Activated CD4-positive, alpha-beta T cell treated with anti-CD3 and anti-CD28 coated beads, Interleukin-2, amount 50 U/mL, for 1 hour (primary cell): Measurements from ENCODE around the gene CCNA2.

Source experiments
- DNase-seq: peaks from one replicate; pipeline ENCODE4 v3.0.0-alpha.2; 2020

The CCNA2 gene

DNA sequence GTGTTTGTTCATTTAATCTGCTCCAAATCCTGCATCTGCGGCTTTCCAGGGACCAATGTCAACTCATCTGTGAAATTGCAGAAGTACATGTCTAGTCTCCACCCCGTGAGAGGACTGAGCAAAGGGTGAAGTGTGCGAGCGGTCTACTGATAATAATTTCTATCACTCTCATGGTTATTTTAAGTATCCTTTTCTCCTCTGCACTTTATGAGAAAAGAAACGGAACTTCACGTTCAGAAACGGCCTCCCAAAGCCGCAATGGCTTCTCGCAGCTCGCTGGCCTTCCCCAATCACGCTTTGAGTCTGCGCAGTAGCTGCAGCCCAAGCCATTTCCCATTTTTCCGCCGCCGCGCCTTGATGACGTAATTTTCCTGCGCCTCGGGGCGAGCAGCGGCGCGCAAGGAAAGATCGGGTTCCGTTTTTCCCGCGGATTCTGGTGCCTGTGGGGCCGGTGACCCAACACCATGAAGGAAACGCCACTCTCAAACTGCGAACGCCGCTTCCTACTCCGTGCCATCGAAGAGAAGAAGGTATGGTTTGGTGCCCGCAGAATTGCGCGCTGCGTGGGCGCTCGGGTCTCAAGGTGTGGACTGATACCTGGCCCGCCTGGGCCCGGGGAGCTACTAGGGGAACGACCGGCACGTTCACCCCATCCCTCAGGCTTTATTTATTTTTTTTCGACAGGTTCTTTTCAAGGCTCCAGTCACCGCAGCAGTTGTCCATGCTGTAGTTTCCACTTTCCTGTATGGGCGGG lies 22.5 kb downstream of the CCNA2 start, which contains the start of gene EXOSC9:
TSS of gene EXOSC9 (plus strand) at position 363 of the 754 bp plus-strand sequence. CDS start at position 465, 102 bp downstream.
- peak; percentile 95 for DNase-seq

DNA sequence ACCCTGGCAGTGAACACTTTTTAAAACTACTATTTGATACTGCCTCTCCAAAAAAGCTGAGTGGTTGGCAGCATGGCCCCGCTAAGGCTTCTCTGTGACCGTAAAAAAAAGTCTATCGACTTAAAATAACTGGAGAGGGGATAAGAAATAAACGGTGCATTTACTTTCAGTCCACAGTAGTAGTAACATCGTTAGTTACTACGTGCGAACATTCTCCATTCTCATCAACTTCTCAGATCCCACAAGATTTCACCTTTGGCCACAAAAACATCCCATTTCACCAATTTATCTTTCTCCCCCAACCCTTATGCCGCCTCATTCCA lies 23.1 kb downstream of the CCNA2 start:
- no peak for DNase-seq

DNA sequence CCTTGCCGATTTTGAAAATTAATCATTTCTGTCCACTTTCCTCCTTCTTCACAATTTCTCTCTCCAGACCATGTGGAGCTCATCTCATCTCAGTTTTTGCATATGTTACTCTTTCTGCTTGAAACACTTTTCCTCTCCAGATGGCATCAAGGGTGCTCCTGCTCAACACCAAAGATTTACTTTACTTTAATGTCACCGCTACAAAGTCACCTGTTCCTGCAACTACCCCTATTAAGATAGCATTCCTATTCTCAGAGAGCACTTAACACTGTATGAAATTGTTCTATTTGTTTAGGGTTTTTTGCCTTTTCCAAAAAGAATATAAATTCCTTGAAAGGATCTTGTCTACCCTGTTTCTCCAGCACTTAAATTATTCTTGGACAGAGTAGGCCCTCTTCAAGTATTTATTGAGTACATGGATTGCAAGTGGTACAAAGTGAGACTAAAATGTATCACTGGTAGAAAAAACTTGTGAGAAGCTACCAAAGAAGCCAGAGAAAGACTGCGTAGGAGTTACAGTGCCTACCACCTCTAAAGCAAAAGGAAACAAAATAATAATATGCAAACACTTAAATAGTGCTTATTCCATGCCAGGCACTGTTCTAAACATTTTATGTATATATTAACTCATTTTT lies 23.7 kb downstream of the CCNA2 start:
- no peak for DNase-seq

DNA sequence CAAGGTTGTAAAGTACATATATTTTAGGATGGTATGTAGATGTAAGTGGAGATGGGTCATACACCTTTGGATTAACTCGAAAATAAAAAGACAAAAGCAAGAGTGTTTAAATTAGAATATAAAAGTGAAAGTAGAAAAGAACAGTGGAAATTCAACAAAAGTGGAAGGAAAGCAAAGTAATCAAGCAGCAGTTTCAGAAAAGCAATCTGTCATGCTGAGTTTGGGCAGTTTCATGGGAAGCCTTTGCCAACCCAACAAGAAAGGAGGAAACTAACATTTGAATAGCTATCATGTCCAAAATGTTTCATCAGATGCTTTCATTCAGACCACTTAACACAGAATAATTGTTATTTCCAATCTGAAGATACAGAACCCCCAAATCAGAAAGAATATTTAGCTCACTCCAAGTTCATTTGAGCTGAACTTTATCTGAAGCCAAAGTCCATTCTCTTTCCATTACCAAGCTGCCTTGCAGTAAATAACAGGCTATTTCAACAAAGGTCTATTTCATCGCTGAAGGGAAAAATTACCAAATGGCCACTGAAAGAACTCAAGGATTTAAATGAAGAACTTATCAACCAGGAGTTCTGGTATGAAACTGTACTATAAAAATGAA lies 24.4 kb downstream of the CCNA2 start:
- DNase-seq: no peak

DNA sequence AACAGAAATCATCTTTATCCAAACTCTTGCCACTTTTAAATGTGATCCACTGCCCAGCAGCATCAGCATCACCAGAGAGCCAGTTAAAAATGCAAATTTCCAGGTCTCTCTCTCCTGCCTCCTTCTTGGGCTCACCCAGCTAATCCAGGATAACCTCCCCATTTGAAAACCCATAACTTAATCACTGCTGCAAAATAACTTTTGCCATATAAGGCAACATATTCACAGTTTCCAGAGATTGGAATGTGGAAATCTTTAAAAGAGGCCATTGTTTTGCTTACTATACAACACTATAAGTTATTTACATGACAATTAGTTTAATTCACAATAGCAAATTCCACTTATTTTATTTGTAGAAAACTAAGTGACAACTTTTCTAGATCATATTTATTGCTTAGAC lies 27.4 kb downstream of the CCNA2 start:
- no peak for DNase-seq

DNA sequence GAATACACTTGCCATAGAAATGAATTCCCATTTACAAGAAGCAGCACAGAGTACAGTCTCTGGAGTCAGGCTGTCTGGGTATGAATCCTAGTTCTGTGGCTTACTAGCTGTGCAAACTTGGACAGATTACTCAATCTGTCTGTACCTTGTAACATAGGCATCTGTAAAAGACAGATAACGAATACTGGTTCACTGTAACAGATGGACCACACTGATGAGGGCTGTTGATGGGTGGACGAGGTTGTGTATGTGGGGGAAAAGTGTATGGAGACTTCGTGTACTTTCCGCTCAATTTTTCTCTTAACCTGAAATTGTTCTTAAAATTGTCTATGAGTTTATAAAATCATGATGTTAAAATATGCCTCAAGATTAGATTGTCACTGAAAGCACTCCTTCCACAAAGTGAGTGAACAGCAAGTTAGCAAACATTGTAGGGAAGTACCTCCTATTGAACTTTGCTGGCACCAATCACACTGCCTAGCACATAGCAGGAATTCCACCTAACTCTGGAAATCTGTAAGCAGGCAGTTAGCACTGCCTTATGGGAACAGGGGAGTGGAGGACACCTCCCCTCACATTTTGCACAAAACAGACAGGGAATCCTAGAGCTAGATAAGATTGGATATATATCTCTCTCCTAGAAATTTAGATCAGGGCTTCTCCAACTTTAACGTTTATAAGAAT lies 29.0 kb downstream of the CCNA2 start:
- no peak for DNase-seq

DNA sequence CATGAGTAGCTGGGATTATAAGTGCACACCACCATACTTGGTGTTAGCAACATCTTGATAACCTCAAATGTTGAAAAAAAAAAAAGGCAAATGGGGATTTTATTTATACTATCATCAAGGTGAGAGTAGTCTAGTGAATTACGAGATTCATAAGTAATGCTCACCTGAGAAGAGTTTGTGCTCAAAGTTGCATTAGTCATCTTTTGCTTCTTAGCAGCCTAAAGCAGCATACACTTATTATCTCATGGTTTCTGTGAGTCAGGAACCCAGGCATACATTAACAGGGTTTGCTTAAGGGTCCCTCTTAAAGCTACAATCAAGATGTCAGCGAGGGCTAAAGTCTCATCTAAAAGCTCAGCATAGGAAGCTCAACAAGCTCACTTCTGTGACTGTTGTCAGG lies 30.7 kb downstream of the CCNA2 start:
- DNase-seq: no peak

DNA sequence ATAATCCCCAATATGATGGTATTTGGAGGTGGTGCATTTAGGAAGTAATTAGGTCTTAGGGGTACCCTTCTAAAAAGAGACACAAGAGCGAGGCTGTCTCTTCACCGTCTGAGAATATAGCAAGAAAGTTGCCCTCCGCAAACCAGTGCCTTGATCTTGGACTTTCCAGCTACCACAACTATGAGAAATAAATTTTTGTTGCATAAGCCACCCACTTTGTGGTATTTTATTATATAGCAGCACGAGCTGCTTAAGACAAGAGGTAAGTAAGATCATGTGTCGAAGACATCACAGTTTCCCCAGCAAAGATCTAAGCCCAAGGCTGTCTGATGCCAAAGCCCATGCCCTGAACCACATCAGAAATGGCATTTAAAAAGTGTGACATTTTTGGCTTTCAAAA lies 32.2 kb downstream of the CCNA2 start:
- DNase-seq: no peak

DNA sequence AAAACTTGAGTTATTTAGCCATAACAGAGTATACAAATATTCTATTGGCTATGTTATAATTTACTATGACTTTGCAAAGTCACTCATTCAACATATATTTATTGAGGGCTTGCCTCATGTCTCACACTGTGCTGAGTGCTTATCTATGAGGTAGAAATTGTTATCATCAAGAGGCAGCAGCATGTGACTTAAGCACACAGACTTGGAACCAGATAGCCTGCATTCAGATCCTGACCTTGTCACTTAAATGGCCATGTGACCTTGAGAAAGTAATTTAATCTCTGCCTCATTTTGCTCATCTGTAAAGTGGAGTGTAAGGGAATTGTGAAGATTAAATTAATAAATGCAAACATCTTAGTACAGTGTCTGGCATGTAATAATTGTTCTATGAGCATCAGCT lies 32.7 kb downstream of the CCNA2 start:
- DNase-seq: no peak

DNA sequence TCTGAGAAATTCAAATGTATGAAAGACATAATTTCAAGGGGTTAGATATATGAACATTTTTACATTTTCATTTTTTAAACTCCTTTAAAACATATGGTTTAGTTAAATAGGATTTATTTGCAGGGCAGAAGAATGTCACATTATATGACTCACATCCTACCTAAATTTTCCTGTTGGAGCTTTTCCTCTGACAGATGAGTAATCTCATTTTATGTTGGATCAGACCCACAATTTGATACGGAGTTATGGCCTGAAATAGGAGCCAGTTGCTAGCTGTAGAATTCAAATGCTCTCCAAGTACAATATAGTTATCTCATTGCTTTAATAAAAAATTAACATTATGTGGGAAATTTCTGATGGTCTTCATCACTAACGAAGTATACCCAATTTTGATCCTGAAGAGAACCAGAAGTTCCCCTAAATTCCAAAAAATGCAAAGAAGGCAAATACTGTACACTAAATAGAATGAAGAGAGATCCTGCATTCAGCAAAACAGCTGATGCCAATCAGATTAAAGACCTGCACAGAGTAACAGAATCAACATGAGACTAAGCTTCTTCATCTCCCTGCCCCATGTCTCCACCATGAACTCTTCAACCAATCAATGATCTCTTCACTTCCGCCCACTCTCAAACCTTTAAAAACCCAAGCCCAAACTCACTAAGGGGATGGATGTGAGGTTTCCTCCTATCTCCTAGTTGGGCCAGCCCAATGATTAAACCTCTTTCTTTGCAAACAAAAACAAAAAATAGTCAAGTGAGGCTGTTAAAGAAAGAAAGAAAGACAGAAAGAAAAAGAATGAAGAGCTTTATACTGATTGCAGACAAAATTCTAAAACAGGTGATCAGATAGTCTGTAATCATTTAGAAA lies 33.5 kb downstream of the CCNA2 start:
- DNase-seq: no peak

DNA sequence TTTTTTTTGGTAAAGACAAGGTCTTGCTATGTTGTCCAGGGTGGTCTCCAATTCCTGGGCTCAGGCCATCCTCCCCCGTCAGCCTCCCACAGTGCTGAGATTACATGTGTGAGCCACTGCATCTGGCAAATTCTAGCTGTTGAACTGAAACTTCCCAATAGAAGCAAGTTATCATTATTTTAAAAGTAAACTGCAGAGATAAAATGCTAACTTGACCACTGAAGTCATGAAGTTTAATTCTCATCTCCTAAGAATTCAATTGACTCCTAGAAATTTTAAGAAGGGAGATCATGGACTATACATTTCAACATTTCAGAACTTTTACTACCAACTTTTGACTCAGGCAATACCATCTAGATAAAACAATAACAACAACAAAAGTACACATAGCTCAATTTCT lies 34.2 kb downstream of the CCNA2 start:
- no peak for DNase-seq

DNA sequence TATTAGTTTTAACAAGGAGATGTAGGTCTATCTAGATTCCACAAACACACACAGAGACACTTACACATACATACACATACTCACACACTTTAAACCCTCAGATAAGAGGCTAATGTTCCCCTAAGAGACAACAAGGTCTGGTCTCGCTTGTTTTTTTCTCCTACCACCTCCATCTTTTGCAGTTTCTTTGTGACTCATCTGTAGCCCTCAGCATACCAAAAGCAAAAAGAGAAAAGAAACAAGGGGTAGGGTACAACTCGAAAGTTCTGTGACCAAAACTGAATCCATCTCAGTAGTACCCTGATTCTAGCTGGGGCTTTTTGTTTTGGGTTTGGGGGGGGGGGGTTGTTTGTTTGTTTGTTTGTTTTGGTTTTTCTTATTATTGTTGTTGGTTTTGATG lies 34.8 kb downstream of the CCNA2 start:
- DNase-seq: no peak

DNA sequence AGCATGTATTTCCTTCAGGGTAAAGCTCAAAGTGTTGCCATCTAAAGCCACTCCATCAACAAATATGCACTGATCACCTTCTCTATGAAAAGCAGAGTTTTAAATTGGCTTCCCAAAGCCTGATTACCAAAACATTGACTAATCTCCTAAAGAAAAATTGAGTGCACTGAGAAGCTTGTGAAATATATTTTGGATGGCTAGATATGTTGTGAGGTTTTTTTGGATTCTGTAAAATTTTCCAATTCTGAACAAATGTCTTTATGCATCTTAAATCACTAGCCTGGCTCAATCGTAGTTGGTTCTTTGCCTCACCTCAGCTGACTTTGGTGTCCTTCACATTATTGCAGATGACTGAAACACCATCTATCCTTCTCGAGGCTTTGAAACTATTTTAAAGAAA lies 37.5 kb downstream of the CCNA2 start:
- no peak for DNase-seq

DNA sequence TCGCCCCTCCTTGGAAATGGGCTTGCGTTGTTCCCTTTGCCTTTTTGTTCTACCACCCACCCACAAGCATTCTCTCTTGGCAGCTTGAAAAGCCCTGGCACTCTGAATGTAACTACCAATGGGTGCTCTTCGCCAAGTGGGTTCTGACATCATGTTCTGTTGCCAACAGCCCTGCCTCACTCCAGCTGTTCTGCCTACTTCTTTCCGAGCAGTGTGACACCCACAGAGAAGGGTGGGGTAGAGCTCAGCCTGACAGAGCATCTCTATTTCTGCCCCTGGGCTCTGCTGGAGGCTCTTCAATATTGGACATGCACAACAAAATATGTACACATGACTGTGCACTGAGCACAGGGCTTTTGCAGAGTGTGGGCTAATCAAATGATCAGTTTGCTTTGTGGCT lies 38.2 kb downstream of the CCNA2 start:
- no peak for DNase-seq

DNA sequence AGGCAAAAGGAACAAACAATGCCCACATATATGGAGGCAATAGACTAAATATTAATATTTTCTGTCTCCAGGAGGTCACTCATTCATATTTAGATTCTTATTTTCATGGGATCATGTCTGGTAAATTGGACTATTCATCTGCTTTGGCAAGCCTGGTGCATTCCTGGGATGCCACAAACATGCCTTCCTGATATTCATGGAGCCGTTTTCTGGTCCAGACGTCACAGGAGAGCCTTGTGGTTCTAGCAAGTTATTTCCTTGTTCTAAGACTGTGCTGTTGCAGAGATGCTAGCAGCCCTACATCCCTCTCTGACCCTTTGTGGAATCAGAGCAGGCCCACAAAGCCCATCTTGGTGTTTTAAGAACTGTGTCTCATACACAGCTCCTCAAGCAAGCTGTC lies 38.7 kb downstream of the CCNA2 start:
- no peak for DNase-seq

DNA sequence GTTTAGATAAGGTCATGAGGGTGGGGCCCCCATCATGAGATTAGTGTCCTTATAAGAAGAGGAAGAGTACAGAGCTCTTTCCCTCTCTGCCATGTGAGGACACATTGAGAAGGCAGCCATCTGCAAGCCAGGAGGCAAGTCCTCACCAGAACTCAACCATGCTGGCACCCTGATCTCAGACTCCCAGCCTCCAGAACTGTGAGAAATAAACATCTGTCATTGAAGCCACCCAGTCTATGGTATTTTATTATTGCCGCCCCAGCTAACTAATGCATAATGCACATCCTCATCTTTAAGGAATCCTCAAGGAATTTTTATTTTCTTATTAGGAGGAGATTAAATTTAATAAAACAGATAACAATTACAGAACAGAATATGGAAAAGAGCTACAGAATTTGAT lies 39.3 kb downstream of the CCNA2 start:
- DNase-seq: no peak

DNA sequence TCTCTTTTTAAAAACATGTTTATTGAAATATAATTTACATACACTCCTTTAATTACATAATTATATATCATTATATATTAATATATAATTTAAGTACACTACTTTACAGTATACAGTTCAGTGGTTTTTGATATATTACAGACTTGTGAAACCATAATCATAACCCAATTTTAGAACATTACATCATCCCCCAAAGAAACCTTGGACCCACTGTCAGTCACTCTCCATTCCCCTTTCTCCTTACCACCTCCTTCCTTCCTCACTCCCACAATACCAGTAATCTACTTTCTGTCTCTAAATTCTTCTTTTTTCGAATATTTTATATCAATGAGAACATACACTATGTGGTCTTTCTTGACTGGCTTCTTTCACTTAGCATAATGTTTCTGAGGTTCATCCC lies 40.5 kb downstream of the CCNA2 start:
- DNase-seq: no peak

DNA sequence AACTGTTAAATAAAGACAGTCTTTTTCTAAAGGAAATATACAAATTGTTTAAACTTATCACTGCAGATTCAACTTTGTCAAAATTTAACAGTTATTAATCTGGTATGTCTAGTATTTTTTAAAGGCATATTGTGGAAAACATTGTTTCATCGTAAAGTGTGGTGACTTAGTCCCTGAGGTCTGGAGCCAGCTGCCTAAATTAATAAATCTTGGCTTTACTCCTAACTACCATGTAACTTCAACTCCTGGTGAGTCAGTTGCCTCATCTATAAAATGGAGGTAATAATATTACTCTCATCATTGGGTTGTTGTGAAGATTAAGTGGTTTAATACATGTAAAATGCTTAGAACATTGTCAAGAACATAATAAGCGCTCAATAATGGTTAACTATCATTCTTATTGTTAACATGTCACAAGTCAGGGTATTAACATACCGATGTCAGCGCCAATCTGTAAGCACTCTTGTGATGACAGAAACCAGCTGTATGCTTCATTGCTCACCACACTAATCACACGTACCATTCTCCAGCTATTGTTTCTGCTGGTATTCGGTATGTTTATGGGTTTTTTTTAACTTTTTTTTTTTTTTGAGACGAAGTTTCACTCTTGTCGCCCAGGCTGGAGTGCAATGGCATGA lies 44.6 kb downstream of the CCNA2 start:
- no peak for DNase-seq

DNA sequence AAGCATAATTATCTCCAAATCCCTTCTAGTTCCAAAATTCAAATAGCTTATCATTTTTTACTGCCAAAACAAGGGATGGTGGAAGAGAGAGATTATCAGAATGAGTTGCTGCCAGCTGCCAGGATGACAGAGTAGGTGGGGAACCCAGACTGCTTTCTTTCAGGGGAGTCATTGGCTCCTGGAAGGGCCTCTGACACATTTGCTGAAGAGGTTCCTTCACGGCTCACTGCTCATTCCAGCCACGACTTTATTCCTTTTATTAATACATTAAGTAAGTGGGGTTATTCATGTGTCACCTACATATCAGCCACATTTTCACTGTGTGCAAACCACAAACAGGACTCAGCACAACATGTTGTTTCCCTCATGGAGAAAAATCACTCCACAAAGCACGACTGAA lies 46.1 kb downstream of the CCNA2 start:
- no peak for DNase-seq

DNA sequence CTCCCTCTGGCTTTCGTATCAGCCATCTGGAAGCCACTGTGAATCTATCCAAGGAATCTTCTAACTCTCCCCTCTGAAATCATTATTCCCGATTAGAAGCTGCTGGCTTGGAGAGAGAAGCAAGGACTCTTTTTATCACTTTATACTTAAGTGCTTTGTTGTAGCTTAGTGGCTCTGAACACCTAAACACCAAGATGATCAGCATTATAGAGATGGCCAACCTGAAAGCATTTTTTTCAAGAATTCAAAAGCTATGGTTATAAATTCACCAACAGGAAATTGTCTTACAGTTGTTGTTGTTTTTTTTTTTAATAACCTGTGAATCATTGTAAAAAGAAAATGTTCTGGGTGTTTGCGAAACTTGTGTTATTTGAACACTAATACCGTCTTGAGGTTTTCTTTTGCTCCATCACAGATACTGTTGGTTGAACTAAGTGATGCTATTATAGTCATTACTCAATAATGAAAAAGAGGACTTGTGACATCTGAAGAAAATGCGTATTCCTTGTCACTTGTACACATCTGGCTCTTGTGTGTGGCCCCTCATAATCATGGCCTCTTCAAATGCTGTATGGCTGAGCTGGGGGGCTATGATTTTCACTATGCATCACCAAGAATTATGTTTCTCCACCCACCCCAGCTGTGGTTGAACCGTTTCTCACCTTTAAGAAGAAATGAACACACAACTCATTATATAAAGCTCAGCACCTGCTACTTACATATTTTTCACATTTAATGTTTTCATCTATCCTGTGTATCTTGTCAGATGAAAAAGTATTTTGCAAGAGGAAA lies 46.9 kb downstream of the CCNA2 start:
- no peak for DNase-seq

DNA sequence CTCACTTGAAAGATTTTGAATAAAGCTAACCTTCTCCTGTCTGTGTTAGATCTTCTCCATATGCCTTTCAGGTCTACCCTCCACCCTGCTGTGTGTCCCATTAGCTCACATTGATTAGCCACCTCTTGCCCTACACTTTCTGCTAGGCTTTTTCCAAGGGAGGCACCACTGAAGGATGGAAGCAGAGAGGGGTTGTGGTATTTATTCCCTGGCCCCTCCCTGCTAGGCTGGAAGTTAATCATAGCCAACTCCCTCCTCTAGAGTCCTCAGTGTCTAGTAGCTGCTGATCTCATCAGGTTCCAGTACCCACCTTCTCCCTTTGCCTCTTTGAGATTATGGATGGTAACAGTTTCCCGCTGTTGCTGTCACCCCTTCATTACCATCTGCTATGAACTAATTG lies 49.8 kb downstream of the CCNA2 start:
- no peak for DNase-seq

DNA sequence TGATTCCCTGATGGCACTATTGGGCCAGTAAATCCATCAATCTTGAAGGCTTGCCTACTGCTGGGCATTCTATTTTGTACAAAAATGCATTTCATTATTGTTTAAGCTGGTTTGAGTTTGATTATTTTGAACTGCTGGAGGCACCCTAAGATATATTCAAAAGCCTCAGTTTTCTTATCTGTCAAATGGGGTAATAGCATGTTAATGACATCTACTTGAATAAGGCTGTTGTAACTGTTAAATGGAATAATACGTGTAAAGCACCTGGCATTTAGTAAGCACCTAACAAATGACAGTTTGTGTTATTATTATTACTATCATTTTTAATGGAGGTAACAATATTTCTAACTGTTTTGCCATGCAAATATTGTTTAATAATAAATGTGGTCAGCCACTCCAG lies 51.8 kb downstream of the CCNA2 start:
- no peak for DNase-seq
